ENCODE results near the gene ABI3BP.

- TF ChIP-seq, protein P1, sequence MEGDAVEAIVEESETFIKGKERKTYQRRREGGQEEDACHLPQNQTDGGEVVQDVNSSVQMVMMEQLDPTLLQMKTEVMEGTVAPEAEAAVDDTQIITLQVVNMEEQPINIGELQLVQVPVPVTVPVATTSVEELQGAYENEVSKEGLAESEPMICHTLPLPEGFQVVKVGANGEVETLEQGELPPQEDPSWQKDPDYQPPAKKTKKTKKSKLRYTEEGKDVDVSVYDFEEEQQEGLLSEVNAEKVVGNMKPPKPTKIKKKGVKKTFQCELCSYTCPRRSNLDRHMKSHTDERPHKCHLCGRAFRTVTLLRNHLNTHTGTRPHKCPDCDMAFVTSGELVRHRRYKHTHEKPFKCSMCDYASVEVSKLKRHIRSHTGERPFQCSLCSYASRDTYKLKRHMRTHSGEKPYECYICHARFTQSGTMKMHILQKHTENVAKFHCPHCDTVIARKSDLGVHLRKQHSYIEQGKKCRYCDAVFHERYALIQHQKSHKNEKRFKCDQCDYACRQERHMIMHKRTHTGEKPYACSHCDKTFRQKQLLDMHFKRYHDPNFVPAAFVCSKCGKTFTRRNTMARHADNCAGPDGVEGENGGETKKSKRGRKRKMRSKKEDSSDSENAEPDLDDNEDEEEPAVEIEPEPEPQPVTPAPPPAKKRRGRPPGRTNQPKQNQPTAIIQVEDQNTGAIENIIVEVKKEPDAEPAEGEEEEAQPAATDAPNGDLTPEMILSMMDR (conservative IDR thresholded peaks at IDR 0.05; ENCODE audit: low read depth, low read length) = no peak
- TF ChIP-seq EZH2phosphoT487 (IDR thresholded peaks at IDR 0.05; ENCODE audit: borderline replicate concordance, low read length) (no peak), EZH2 (IDR thresholded peaks at IDR 0.05; ENCODE audit: low read length, unreplicated experiment) (no peak)
Observed at GRCh38 chr3:101037613-101038012, 44.4 kb upstream of the ABI3BP start.
